ENCODE results near the gene TNF.
A peak's percentile ranks its signal among the peaks of the same experiment; 100 is the strongest.

TNF gene

GRCh38 chr6:31575335-31575901 lies at the start of gene TNF:
TNF (plus strand) TSS chr6:31575565; CDS start chr6:31575742, 177 bp downstream.
- no peak for DNase-seq

GRCh38 chr6:31525932-31526591 lies 49.3 kb upstream of the TNF start:
- no peak for DNase-seq

- no peak for DNase-seq
Measured at GRCh38 chr6:31528307-31528777, 47.0 kb upstream of the TNF start.

GRCh38 chr6:31528821-31529328 lies 46.5 kb upstream of the TNF start, which contains the start of gene MCCD1:
MCCD1 (plus strand) TSS chr6:31528962; CDS start chr6:31529015, 53 bp downstream.
- DNase-seq = no peak

GRCh38 chr6:31529329-31530150 lies 45.8 kb upstream of the TNF start:
- no peak for DNase-seq

DNA sequence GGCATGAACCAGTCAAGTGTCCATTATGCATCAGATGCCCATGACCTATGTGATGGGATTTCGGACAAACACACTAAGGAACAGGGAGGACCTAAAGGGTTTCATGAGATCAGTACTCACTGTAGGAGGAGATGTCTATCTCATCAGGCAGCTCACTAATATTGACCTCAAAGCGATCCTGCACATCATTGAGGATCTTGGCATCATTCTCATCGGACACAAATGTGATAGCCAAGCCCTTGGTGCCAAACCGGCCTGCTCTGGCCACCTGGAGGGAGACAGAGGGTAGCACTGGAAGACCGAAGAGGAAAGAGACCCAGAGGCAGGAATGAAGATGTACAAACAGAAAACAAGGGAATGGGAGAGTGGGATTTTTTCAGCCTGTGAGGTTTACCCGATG lies 44.7 kb upstream of the TNF start:
- DNase-seq = no peak

- DNase-seq = no peak
Measured at GRCh38 chr6:31531162-31531561, 44.2 kb upstream of the TNF start.

- DNase-seq = no peak
Measured at GRCh38 chr6:31531771-31532643, 43.4 kb upstream of the TNF start.

DNA sequence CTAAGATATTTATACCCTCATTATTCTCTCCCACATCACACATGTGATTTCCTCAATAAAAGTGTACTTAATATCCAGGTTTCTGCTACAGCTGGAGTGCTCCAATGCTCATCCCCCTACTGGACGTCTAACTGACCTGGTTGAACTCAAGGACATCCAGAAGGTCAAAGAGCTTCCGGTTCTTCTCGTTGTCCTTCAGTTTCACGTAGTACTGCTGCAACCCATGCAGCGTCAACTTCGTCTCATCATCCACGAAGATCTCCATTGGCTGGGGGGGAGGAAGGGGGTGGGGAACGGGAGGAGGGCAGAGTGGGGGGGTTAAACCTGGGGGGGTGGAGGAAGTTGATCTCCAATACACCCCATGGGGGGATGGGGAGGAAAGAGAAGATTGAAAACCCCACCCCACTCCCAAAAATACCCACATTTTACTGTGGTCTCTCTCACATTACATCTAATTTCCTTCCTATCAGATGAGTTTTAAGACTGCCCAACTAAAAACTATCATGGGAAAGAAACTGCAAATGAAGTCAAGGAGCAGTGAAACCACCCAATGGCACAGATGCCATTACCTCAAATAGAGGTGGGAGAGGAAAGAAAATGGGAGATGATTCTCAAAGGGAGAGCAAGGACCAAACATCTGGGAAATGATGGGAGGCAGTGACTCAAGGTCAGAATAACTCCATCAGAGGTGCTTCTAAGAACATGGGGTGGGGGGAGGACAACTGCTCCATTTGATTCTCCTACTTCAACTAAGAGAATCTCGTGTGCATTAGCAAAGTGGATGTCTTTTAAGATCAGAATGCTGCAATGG lies 42.5 kb upstream of the TNF start:
- DNase-seq = no peak

DNA sequence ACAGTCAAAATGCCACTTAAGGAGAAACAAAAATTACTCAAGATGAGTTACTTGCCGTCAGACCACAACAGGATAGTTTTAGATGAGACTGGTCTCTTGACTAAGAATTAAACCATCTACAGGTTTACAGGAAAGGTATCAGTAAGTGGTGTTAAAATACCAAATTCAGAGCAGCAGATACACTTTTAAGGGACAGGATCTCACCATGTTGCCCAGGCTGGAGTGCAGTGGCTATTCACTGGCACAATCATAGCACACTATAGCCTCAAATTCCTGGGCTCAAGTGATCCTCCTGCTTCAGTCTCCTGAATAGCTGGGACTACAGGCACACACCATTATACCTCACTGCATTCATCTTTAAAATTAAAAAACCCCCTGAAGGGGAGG lies 41.9 kb upstream of the TNF start:
- no peak for DNase-seq

GRCh38 chr6:31534011-31534410 lies 41.4 kb upstream of the TNF start:
- DNase-seq = no peak

GRCh38 chr6:31534521-31535040 lies 40.8 kb upstream of the TNF start:
- no peak for DNase-seq

DNA sequence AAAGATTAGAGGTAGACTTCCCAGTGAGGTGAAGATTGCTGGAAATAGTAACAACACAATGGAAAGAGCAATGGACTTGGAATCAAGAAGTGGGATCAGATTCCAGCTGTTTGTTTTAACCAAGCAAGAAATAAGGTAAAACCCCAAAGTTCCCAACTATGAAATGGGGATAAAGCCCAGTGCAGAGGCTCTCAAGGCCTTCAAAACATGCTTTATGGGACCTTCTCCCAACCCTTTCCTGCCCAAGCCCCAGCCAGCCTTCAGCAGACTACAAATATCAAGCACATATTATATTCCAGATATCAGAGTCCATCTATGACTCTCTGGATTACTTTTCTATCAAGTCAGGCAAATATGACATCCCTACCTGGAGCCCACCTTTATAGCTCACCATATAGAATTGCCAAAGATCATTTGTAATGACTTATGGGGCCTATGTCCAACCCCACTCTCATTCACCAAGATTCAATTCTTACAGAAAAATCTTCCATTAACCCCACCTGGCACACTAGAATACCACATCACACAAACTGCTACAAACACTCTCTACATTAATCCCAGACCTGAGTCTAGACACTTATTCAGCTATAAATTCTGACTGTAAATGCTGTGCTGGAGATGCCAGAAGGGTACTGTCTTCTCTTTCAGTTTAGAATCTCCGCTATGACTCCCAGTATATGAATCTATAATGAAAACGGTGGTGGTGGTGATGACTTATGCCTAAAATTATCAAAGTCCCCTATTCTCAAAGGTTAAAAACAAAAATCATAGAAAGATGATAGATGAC lies 39.6 kb upstream of the TNF start:
- DNase-seq = no peak

DNA sequence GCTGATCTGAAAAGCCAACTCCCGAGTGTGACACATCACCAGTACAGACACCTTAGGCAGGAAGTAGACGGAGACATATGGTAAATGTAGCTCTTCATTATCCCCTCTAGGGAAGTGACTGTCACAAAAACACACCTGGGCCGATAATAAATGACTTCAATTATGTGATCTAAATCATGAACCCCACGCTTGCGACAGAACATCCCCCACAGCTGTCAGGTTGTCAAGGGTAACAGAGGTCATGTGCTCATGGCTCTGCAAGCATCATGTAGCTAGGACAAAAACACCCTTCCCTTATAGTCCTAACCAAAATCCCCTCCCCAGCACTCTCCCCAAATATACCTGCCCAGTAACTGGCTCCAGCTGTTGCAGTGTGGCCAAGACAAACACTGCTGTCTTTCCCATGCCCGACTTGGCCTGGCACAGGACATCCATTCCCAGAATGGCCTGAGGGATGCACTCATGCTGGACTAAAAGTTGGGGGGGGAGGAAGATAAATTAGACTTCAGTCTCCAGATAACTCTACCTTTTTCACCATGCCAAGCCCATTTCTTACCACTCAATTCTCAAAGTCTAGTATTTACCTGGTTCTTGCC lies 36.5 kb upstream of the TNF start:
- no peak for DNase-seq

- no peak for DNase-seq
Measured at GRCh38 chr6:31540640-31541039, 34.7 kb upstream of the TNF start.

- DNase-seq = no peak
Measured at GRCh38 chr6:31541059-31541657, 34.2 kb upstream of the TNF start.

- DNase-seq = peak; percentile 96
Measured at GRCh38 chr6:31541658-31542521, 33.5 kb upstream of the TNF start, which contains the start of gene DDX39B. DDX39B (minus strand) TSS chr6:31542003; CDS start chr6:31540532, 1,471 bp downstream.

DNA sequence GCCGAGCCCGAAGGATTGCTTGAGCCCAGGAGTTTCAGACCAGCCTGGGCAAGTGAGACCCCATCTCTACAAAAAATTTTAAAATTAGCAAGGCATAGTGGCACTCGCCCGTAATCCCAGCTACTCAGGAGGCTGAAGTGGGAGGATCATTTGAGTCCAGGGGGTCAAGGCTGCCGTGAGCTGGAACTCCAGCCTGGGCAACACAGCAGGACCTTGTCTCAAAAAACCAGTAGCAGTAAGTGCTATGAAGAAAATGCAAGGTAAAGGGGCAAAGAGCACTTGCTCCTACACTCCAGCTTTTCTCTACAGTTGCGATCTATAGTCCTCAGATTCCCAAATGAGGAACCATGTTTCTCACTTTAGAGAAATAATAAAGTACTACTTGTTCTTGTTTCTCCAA lies 31.7 kb upstream of the TNF start:
- no peak for DNase-seq

DNA sequence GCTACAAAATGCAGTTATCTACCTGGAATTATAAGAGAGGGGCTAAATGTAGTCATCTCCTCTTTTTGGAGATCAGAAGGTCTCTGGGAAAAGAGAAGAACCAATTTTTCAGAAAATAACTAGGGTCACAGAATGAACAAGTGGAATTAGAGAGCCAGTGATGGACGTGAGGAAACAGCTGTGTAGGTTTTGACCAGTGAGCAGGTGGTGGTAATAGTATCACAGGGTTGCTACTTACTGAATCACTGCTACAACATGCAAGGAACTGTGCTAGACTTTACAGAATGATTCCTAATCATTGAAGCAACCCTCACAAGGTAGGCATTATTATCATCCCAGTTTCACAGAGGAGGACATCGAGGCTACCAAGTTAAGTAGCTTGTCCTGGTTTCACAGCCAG lies 30.7 kb upstream of the TNF start:
- no peak for DNase-seq
